Small intestine (tissue), 7 donors: ENCODE results near the gene IL2RA. TPM values are rescaled to one million over a fixed set of nuclear protein-coding genes. Genes with fewer than 3 reads are reported as not detected.
"Not testable (repeated sequence)": the region's sequence is repeated elsewhere in the genome, so short reads cannot be mapped to it uniquely, and the experiment has no call there.

Source experiments
- DNase-seq, 2 donors: peaks; one replicate each; pipeline versions ENCODE4 v3.0.0 to v3.0.0-alpha.2; 2013
- FAIRE-seq: peaks from 2 replicates; lab custom pipeline; 2012; peaks lifted over from hg19 to GRCh38; lab: Jason Lieb, UNC
- H3K27ac ChIP-seq, 3 donors: one replicate each; pipeline ENCODE4 v1.5.1; 2013; ENCODE audit warnings: low read length in 2 of 3, mild to moderate bottlenecking in 2 of 3, control low read depth in 1 of 3, inconsistent platforms in 1 of 3, low read depth in 1 of 3, moderate library complexity in 1 of 3
- H3K27me3 ChIP-seq, 3 donors: one replicate each; pipeline ENCODE4 v1.6.1; 2013; ENCODE audit warnings: low read length in 3 of 3, inconsistent platforms in 1 of 3; ENCODE audit not compliant: control insufficient read depth in 3 of 3, insufficient read depth in 3 of 3
- H3K36me3 ChIP-seq, 3 donors: one replicate each; pipeline ENCODE4 v1.6.1; 2013; ENCODE audit warnings: low read length in 3 of 3, inconsistent platforms in 1 of 3, low read depth in 1 of 3, mild to moderate bottlenecking in 1 of 3, moderate library complexity in 1 of 3; ENCODE audit not compliant: control insufficient read depth in 3 of 3, insufficient read depth in 2 of 3
- H3K4me1 ChIP-seq, 3 donors: one replicate each; pipeline ENCODE4 v1.6.1; 2013; ENCODE audit warnings: low read length in 2 of 3, inconsistent platforms in 1 of 3, low read depth in 1 of 3, mild to moderate bottlenecking in 1 of 3, moderate library complexity in 1 of 3; ENCODE audit not compliant: control insufficient read depth in 3 of 3, insufficient read depth in 2 of 3
- H3K4me3 ChIP-seq, 3 donors: one replicate each; pipeline ENCODE4 v1.5.1; 2013; ENCODE audit warnings: low read length in 3 of 3, control low read depth in 1 of 3, inconsistent platforms in 1 of 3, low read depth in 1 of 3, mild to moderate bottlenecking in 1 of 3, moderate library complexity in 1 of 3
- H3K9me3 ChIP-seq, 2 donors: one replicate each; pipeline ENCODE4 v1.6.1; 2013; ENCODE audit warnings: low read depth in 1 of 2, low read length in 1 of 2; ENCODE audit not compliant: control insufficient read depth in 2 of 2, insufficient read depth in 1 of 2
- WGBS, 3 donors: extraction: QIAGEN DNeasy Blood & Tissue Kit; methylation state at CpG; one replicate each; pipeline ENCODE4 v1.1.7; 2013; 5-methylcytosine and 5-hydroxymethylcytosine counted together
- polyA plus RNA-seq, 4 donors: library from polyadenylated mRNA; stranded (reverse) in 3 of 4; unstranded in 1 of 4; fragments of 200-250 nt in 3 of 4; fragments of 120-200 nt in 1 of 4; gene quantifications; one replicate each; pipeline versions ENCODE4 v1.2.1 to v1.2.3, GENCODE V29; 2013
- donor health status: healthy with polysubstance abuse.
- donor health status: control.
- donor health status: control.
- donor health status: Bipolar disorder and iron deficiency.
- donor health status: healthy.

Gene IL2RA
- polyA plus RNA-seq, 4 donors = 0.43 to 2.1 (median 1.1) TPM; not detected in 1

- peaks cover 0 to 4% of the 10 kb centered on the region in 2 donors for H3K9me3 ChIP-seq
- WGBS, 3 donors = 79 to 87% (median 86%) methylated on average over 3 of the region's 3 CpGs
These were observed 55.6 kb downstream of the IL2RA start for GRCh38 chr10:6006546-6006945.

GRCh38 chr10:6005856-6006395 lies 56.2 kb downstream of the IL2RA start:
- H3K27me3 ChIP-seq = no peaks in the 10 kb centered on the region
- no peaks in the 10 kb centered on the region for H3K36me3 ChIP-seq
- peaks cover 0 to 4% of the 10 kb centered on the region in 2 donors for H3K9me3 ChIP-seq
- H3K4me3 ChIP-seq = no peak overlapping the region
- no peak for FAIRE-seq
- no peaks in the 10 kb centered on the region for H3K4me1 ChIP-seq
- H3K27ac ChIP-seq = no peak overlapping the region
- WGBS, 3 donors = 45 to 75% (median 52%) methylated on average over 8 of the region's 8 CpGs
- DNase-seq = no peak

More at GRCh38 chr10:6006546-6006945, 55.6 kb downstream of the IL2RA start:
- no peaks in the 10 kb centered on the region for H3K36me3 ChIP-seq
- H3K4me3 ChIP-seq = no peak overlapping the region
- no peak overlapping the region for H3K27ac ChIP-seq
- DNase-seq = no peak
- no peak for FAIRE-seq
- H3K27me3 ChIP-seq = no peaks in the 10 kb centered on the region
- no peaks in the 10 kb centered on the region for H3K4me1 ChIP-seq

- not testable (repeated sequence) for H3K36me3 ChIP-seq, H3K4me1 ChIP-seq, DNase-seq, H3K4me3 ChIP-seq, H3K27me3 ChIP-seq, H3K27ac ChIP-seq, H3K9me3 ChIP-seq, FAIRE-seq
- 49 to 71% (median 70%) methylated on average over 6 of the region's 6 CpGs for WGBS, 3 donors
These were observed 56.9 kb downstream of the IL2RA start for GRCh38 chr10:6005161-6005804.

- no peaks in the 10 kb centered on the region for H3K4me1 ChIP-seq
These were observed 59.2 kb downstream of the IL2RA start for GRCh38 chr10:6002809-6003510.

GRCh38 chr10:5999440-6000165 lies 62.6 kb downstream of the IL2RA start:
- FAIRE-seq = no peak
- H3K4me3 ChIP-seq = no peak overlapping the region
- no peaks in the 10 kb centered on the region for H3K36me3 ChIP-seq
- no peak overlapping the region for H3K27ac ChIP-seq
- no peak for DNase-seq
- no peaks in the 10 kb centered on the region for H3K9me3 ChIP-seq
- H3K27me3 ChIP-seq = peaks cover 0 to 5% (median 0%) of the 10 kb centered on the region in 3 donors
- 34 to 76% (median 43%) methylated on average over 20 of the region's 20 CpGs for WGBS, 3 donors
- no peaks in the 10 kb centered on the region for H3K4me1 ChIP-seq

More at GRCh38 chr10:6002809-6003510, 59.2 kb downstream of the IL2RA start:
- peaks cover 0 to 4% of the 10 kb centered on the region in 2 donors for H3K9me3 ChIP-seq
- DNase-seq (no peak), FAIRE-seq (no peak)
- peaks cover 0 to 5% (median 0%) of the 10 kb centered on the region in 3 donors for H3K27me3 ChIP-seq
- WGBS, 3 donors = 71 to 77% (median 75%) methylated on average over 12 of the region's 12 CpGs
- no peak overlapping the region for H3K27ac ChIP-seq
- H3K36me3 ChIP-seq = no peaks in the 10 kb centered on the region
- H3K4me3 ChIP-seq = no peak overlapping the region

- FAIRE-seq (no peak), DNase-seq (no peak)
- Histone ChIP-seq H3K27me3 (peaks cover 0 to 5% (median 0%) of the 10 kb centered on the region in 3 donors), H3K27ac (no peak overlapping the region), H3K9me3 (no peaks in the 10 kb centered on the region), H3K4me1 (no peaks in the 10 kb centered on the region), H3K4me3 (no peak overlapping the region), H3K36me3 (no peaks in the 10 kb centered on the region)
- WGBS, 3 donors = 85 to 89% (median 87%) methylated on average over 4 of the region's 4 CpGs
These were observed 65.5 kb downstream of the IL2RA start for GRCh38 chr10:5996696-5997095.

GRCh38 chr10:5992398-5992797 lies 69.8 kb downstream of the IL2RA start:
- 86 to 97% (median 91%) methylated on average over 1 of the region's 1 CpG for WGBS, 3 donors
- Histone ChIP-seq H3K27me3 (no peaks in the 10 kb centered on the region), H3K4me1 (peaks cover 0 to 3% (median 0%) of the 10 kb centered on the region in 3 donors), H3K36me3 (no peaks in the 10 kb centered on the region), H3K27ac (no peak overlapping the region), H3K9me3 (peaks cover 0 to 7% of the 10 kb centered on the region in 2 donors), H3K4me3 (no peak overlapping the region)
- FAIRE-seq (no peak), DNase-seq (no peak)

GRCh38 chr10:5991708-5992107 lies 70.5 kb downstream of the IL2RA start:
- FAIRE-seq (no peak), DNase-seq (no peak)
- Histone ChIP-seq H3K27ac (no peak overlapping the region), H3K4me1 (peaks cover 0 to 3% (median 0%) of the 10 kb centered on the region in 3 donors), H3K27me3 (no peaks in the 10 kb centered on the region), H3K4me3 (no peak overlapping the region), H3K36me3 (no peaks in the 10 kb centered on the region), H3K9me3 (peaks cover 0 to 7% of the 10 kb centered on the region in 2 donors)
